GM18870 (cell line): ENCODE measurements around the gene DDIT4.
"Not testable (repeated sequence)": the region's sequence is repeated elsewhere in the genome, so short reads cannot be mapped to it uniquely, and the experiment has no call there.

Source experiments
- ATAC-seq: cut with Tn5 transposase; IDR thresholded peaks from one replicate; pipeline ENCODE4 v1.9.1; 2021; ENCODE audit warnings: moderate library complexity; ENCODE audit not compliant: unreplicated experiment

DDIT4 gene

DNA sequence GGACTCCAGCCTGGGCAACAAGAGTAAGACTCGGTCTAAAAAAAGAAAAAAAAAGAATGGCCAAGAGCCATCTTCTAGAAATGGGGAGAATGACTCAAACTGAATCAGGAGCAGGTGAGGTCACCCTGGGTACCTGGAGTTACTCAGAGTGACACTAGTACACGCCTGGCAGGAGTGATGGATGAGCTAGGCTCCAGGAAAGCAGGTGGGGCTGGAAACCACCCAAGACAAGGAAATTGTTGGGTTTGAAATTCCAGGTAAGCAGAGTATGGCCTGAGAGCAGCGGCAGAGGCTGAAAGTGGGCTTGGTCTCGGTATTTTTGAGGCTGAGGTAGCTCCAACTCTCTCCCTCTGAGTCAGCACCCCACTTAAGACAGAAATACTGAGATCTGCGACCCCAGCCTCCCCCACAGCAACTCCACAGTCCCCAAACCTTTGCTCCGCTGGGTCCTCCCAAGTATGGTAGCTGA lies 18.5 kb downstream of the DDIT4 start:
- no peak for ATAC-seq

GRCh38 chr10:72295330-72295910 lies 21.7 kb downstream of the DDIT4 start:
- no peak for ATAC-seq

DNA sequence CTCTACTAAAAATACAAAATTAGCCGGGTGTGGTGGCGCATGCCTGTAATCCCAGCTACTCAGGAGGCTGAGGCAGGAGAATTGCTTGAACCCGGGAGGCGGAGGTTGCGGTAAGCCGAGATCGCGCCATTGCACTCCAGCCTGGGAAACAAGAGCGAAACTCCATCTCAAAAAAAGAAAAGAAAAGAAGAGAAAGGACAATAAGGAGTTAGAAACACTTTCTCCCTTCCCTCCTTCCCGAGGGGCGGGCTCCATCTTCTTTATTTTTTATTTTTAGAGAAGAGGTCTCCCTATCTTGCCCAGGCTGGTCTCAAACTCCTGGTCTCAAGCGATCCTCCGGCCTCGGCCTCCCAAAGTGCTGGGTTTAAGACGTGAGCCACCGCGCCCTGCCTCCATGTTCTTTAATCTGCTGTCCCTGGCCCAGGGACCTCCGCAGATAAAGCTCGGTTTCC lies 23.1 kb downstream of the DDIT4 start:
- ATAC-seq = not testable (repeated sequence)

GRCh38 chr10:72297281-72297804 lies 23.6 kb downstream of the DDIT4 start:
- peak; percentile 40 for ATAC-seq

DNA sequence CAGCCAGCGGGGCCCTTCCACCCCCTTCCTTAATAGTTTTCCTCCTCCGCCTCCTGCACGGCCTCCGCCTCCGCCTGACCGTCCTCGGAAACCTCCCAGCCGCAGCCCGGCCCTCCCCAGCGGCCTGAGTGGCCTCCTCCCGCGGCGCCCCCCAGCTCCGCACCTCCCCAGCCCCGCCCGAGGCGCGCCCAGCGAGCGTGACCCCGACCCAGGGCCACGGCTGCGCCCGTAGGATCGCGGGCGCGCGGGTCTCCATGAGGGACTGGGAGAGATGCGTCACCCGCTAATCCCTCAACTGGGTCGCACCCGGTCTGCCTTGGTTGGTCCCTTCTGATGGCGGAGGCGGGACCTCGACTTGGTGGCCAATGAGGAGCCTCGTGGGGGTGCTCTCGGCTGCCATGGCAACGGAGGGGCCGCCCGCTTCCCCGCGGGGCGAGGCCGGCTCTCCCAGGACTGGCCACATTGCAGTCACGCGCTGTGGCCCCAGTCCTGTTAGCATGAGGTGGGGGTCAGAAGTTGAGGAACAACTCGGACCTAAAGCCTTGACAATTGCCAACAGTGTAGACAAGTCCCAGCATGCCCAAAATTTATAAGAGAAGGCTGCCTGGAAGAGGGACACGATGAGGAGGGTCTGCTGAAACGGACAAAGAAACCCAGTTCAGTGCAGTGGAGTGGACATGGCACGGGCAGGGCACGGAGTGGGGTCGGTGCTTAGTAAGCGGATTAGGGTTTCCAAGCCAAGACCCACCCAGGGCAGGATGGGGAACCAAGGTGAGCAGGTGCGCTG lies 24.3 kb downstream of the DDIT4 start:
- peak; percentile 70 for ATAC-seq

- ATAC-seq = no peak
Observed at GRCh38 chr10:72298592-72299519, 25.1 kb downstream of the DDIT4 start.

DNA sequence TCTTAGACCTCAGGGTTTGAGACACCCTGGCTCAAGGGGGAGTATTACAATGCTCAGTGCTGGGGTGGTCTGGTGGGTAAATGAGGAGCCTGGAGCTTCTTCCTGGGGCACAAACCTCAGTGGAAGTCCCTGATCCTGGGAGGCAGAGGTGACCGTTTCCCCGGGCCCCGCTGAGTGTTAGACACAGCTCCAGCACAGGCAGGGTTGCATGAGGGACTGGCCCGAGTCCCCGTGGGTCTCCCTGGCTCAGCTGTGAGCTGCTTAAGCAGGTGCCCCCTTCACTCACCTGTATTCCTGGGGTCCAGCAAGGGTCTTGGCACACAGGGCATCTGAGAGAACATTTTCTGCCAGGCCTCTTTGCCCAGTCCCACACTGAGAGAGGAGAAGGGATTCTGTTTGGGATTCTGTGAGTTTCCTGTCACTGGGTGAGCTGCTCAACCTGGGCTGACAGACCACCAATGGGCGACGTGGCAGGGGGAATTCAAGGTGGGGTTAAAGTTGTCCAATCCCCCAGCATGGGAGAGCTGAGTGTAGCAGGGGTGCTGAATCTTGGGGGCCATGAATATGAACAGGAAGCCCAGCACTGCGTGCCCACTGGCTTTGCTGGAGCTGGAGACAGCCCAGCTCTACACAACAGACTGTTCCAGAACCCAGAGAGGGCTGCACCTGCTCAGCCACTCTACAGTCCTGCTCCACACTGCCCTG lies 29.9 kb downstream of the DDIT4 start:
- ATAC-seq = no peak

DNA sequence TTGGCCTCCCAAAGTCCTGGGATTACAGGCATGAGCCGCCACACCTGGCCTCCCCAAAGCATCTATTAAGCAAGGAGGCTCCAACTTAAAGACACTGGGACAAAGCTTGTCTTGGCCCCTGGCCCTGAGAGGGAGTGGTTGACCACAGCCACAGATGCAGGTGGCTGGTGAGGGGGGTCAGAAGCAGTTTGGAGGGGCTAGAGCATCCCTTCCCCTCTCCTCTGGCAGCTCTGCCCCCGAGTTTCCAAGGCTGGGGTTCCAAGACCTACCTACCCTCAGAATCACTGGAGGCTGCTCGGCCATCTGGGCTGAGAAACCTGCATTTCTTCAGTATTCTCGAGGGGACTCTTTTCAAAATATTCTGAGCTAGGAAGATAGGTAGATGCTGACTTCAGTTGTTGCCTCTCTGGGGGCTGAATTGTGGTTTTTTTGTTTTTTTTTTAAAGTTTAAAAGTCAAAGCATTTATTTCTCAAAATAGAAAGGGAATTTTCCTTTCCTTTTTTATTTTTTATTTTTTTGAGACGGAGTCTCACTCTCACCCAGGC lies 32.6 kb downstream of the DDIT4 start:
- ATAC-seq = no peak

- not testable (repeated sequence) for ATAC-seq
Observed at GRCh38 chr10:72307711-72308110, 34.0 kb downstream of the DDIT4 start.

- ATAC-seq = no peak
Observed at GRCh38 chr10:72308320-72308987, 34.7 kb downstream of the DDIT4 start.

- ATAC-seq = no peak
Observed at GRCh38 chr10:72309290-72310240, 35.8 kb downstream of the DDIT4 start.

GRCh38 chr10:72310241-72310633 lies 36.5 kb downstream of the DDIT4 start:
- no peak for ATAC-seq

DNA sequence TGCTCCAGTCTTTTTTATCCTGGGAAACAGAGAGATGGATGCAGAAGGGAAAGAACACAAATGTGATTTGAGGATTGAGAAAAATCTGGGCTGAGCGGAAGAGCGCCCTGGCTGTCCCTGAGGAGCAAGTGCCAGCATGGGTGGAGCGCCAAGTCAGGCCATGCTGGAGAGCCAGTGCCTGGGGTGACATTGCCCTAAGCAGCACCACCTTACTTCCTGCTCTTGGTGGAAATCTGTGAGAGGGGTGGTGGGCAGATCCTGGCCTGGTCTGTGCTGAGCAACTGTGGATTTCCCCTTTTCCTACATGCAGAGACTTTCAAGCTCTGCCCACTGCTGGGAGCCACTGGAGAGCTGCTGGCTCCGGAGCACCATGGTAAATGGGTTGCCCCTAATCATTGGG lies 36.9 kb downstream of the DDIT4 start:
- ATAC-seq = no peak

- ATAC-seq = no peak
Observed at GRCh38 chr10:72311667-72312066, 37.9 kb downstream of the DDIT4 start.

DNA sequence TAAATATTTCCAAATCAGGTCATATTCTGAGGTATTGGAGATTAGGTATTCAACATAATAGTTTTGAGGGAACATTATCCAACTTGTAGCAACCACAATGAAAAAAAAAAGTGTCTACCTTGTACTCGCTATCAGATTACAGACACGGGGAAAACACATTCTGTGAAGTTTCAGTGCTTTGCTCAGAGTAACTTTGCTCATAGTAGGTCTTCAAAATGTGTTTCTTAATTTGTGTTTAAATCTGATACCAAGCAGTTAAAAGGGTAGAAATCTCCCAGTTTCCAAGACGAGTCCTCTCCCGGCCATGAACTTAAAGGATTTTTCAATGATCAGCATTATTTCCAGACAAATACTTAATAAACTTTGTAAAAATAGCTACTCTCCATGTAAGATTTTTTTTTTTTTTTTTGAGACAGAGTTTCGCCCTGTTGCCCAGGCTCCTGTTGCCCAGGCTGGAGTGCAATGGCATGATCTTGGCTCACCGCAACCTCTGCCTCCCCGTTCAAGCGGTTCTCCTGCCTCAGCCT lies 39.2 kb downstream of the DDIT4 start:
- no peak for ATAC-seq

GRCh38 chr10:72314263-72314662 lies 40.5 kb downstream of the DDIT4 start:
- ATAC-seq = no peak

DNA sequence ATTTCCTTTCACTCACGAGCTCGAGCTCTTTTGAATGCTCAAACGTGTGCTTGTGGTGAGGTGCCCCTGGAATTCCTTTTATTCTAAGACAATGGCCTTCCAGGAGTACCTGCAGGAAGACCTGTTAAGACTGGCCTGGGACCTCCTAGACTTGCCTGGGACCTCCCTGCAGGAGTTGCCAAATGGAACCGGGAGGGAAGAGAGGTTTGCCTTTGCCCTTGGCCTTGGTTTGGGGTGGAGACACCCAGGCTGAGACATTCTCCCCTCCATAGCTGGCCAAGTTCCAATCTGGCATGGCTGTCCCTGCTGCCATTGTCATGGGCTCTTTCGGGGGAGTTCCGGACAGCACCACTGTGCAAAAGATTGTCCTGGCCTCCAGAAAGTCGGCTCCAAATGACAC lies 41.3 kb downstream of the DDIT4 start:
- no peak for ATAC-seq
